Heart left ventricle (tissue), 16 donors: Measurements from ENCODE around the gene FBXO30. TPM values are rescaled to one million over a fixed set of nuclear protein-coding genes. Genes with fewer than 3 reads are reported as not detected.

Experiments
- ATAC-seq, 4 donors: fragments of 200-7000 bp; cut with Tn5 transposase; one replicate each; pipeline ENCODE4 v1.9.1; 2020 to 2022; ENCODE audit warnings: moderate library complexity in 4 of 4, mild to moderate bottlenecking in 3 of 4, moderate number of reproducible peaks in 1 of 4
- DNase-seq, 5 donors: peaks; one replicate each; pipeline ENCODE4 v3.0.0-alpha.2; 2020
- H3K27ac ChIP-seq, 12 donors: fragments of 200-600 bp; sonication (generic) in 4 of 12; one replicate each; pipeline versions ENCODE4 v1.5.0 to v1.8.0; 2016 to 2022; ENCODE audit warnings: mild to moderate bottlenecking in 2 of 12
- H3K27me3 ChIP-seq, 9 donors: fragments of 200-600 bp; sonication (generic) in 2 of 9; one replicate each; pipeline versions ENCODE4 v1.5.1 to v1.8.0; 2016 to 2022; ENCODE audit warnings: mild to moderate bottlenecking in 3 of 9
- H3K36me3 ChIP-seq, 9 donors: fragments of 200-600 bp; sonication (generic) in 2 of 9; one replicate each; pipeline versions ENCODE4 v1.5.0 to v1.8.0; 2018 to 2022; ENCODE audit warnings: mild to moderate bottlenecking in 2 of 9
- H3K4me1 ChIP-seq, 12 donors: fragments of 200-600 bp; sonication (generic) in 4 of 12; one replicate each; pipeline versions ENCODE4 v1.5.0 to v1.8.0; 2016 to 2022; ENCODE audit warnings: mild to moderate bottlenecking in 3 of 12
- H3K4me3 ChIP-seq, 12 donors: fragments of 200-600 bp; sonication (generic) in 4 of 12; one replicate each; pipeline versions ENCODE4 v1.5.0 to v1.8.0; 2017 to 2022; ENCODE audit warnings: mild to moderate bottlenecking in 9 of 12, moderate library complexity in 4 of 12
- H3K9me3 ChIP-seq, 12 donors: fragments of 200-600 bp; sonication (generic) in 4 of 12; one replicate each; pipeline versions ENCODE4 v1.5.0 to v1.8.0; 2016 to 2022; ENCODE audit warnings: mild to moderate bottlenecking in 1 of 12
- POLR2A ChIP-seq, 2 donors: fragments of 450-650 bp; IDR thresholded peaks; one replicate each; pipeline ENCODE4 v1.6.1; 2017; ENCODE audit warnings: antibody characterized with exemption in 2 of 2, mild to moderate bottlenecking in 2 of 2, moderate library complexity in 2 of 2
- WGBS, 4 donors: extraction: QIAGEN DNeasy Blood & Tissue Kit in 2 of 4; methylation state at CpG; one replicate each; pipeline versions ENCODE4 v1.1.5 to v1.1.7; 2013 to 2018; 5-methylcytosine and 5-hydroxymethylcytosine counted together
- intact Hi-C, 10 donors: fragments of 100-400 bp; cut with DNase I; formaldehyde crosslinking; loops; one replicate each; pipeline versions ENCODE4 v1.11.1 to v1.14.2; 2022
- polyA plus RNA-seq, 2 donors: library from polyadenylated mRNA; stranded (reverse); fragments of 200-250 nt; gene quantifications; one replicate each; pipeline ENCODE4 v1.2.3, GENCODE V29; 2013
- total RNA-seq, 9 donors: library from RNA; depleted of rRNA in 2 of 9; stranded (reverse); fragments of >200 nt in 2 of 9; fragmentation: NEBNext Ultra II Directional in 3 of 9; extraction: Animal tissue kit (Norgen Biotek cat#: 25700) in 3 of 9; gene quantifications; one replicate each; pipeline versions ENCODE4 v1.1.0 to v1.2.4, GENCODE V29; 2016 to 2023
- TF ChIP-seq, protein P1 (sequence below), 12 donors: fragments of 200-600 bp; sonication (generic) in 4 of 12; IDR thresholded peaks; one replicate each; pipeline versions ENCODE4 v1.5.0 to v1.8.0; 2018 to 2022; ENCODE audit warnings: antibody characterized with exemption in 12 of 12, mild to moderate bottlenecking in 5 of 12
- donor health status: ischemic (EF 13 %, LVEDD 7.1; RV severe dilation, severe dysfunction).
- donor health status: healthy with polysubstance abuse.
- donor health status: DM: no; HTN: yes; CAD: no.
- donor health status: DM: no; HTN: no; CAD: no.
- donor health status: ischemic (EF 25% LVEDD 6.9; RV normal size, moderate dysfunction).
- donor health status: ischemic (EF 25% LVEDD 5.7; RV mildly dilated, moderate dysfunction).
- donor health status: healthy.
- donor health status: DM: yes; HTN: yes; CAD: no.
- donor health status: ischemic (EF 35%, LVEDD 5.7; RV mildly dilated, moderate dysfunction).
- donor health status: nonischemic (EF 11% LVEDD 7.7; RV severe dilation, severe dysfunction).
- donor health status: DM: yes; HTN: yes; CAD: no.
- donor health status: PGD.
- donor health status: ischemic (EF 29% LVEDD 5.4; RV normal size, mild dysfunction).
- donor health status: nonischemic (EF 23%, LVEDD 6.1; RV moderate dilation, normal function).

Gene FBXO30
- total and polyA plus RNA-seq, 11 donors = 7.0 to 17.1 (median 13.7) TPM

DNA sequence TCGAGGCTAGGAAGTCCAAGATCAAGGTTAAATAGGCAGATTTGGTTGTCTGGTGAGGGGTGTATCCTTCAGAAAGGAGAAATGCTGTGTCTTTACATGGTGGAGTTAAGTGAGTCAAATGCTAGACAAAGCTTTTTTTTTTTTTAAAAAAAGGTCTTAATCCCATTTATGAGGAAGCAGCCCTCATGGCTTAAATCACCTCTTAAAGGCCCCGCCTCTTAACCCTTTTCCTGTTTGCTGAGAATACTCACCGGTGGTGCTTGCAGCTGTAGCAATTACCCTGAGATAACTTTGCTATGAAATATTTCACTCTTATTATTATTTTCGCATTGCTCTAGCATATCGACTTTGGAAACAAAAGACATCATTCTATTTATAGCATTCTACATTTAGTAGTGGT, 30.8 kb downstream of the FBXO30 start:
- Histone ChIP-seq H3K9me3 (peaks cover 0 to 19% (median 0%) of the 10 kb centered on the region in 12 donors), H3K4me3 (no peak overlapping the region), H3K27ac (no peak overlapping the region), H3K4me1 (peaks cover 0 to 13% (median 1%) of the 10 kb centered on the region in 12 donors), H3K27me3 (no peaks in the 10 kb centered on the region), H3K36me3 (no peaks in the 10 kb centered on the region)
- DNase-seq (no peak), ATAC-seq (no peak)
- TF ChIP-seq, protein P1, sequence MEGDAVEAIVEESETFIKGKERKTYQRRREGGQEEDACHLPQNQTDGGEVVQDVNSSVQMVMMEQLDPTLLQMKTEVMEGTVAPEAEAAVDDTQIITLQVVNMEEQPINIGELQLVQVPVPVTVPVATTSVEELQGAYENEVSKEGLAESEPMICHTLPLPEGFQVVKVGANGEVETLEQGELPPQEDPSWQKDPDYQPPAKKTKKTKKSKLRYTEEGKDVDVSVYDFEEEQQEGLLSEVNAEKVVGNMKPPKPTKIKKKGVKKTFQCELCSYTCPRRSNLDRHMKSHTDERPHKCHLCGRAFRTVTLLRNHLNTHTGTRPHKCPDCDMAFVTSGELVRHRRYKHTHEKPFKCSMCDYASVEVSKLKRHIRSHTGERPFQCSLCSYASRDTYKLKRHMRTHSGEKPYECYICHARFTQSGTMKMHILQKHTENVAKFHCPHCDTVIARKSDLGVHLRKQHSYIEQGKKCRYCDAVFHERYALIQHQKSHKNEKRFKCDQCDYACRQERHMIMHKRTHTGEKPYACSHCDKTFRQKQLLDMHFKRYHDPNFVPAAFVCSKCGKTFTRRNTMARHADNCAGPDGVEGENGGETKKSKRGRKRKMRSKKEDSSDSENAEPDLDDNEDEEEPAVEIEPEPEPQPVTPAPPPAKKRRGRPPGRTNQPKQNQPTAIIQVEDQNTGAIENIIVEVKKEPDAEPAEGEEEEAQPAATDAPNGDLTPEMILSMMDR (IDR thresholded peaks at IDR 0.05) = no peak
- no peak for TF ChIP-seq POLR2A (IDR thresholded peaks at IDR 0.05)
- intact Hi-C loops = no loop called here
- 68 to 74% (median 72%) methylated on average over 5 of the region's 5 CpGs for WGBS, 4 donors

DNA sequence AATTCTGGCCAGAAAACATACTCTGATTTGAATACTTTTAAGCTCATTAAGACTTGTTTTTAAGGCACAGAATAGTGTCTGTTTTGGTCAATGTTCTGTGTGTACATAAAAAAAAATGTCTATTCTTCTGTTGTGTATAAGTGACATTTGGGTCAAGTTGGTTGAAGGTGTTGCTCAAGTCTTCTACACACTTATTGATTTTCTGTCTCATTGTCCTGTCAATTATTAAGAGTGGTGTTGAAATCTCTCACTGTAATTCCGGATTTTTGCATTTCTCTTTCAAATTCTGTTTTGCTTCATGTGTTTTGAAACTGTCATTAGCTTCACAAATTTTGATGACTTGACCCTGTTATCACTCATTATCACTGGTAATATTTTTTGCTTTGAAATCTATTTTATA, 41.7 kb downstream of the FBXO30 start:
- no peak for DNase-seq

DNA sequence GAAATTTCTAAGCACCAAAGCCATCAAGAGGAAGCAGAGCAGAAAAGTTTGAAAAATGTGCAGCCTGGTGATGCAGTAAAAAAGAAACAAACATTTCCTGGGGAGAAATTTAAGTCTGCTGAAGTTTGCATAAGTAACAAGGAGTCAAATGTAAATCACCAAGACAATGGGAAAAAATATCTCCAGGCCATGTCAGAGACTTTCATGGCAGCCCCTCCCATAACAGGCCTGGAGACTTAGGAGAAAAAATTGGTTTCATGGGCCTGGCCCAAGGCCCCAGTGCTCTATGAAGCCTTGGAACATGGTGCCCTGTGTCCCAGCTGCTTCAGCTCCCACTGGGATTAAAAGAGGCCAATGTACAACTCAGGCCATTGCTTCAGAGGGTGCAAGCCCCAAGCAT, 49.1 kb downstream of the FBXO30 start:
- H3K27me3 ChIP-seq = no peaks in the 10 kb centered on the region
- no peak overlapping the region for H3K4me3 ChIP-seq
- H3K4me1 ChIP-seq = no peaks in the 10 kb centered on the region
- intact Hi-C loops = loop anchor here in 1 of 10 donors (10.0 kb wide), 1 partner anchor 119 kb away; no protein-coding TSS in a partner anchor
- TF ChIP-seq POLR2A (IDR thresholded peaks at IDR 0.05) = no peak
- TF ChIP-seq, protein P1 (IDR thresholded peaks at IDR 0.05) = no peak
- DNase-seq (no peak), ATAC-seq (no peak)
- H3K36me3 ChIP-seq = no peaks in the 10 kb centered on the region
- no peaks in the 10 kb centered on the region for H3K9me3 ChIP-seq
- H3K27ac ChIP-seq = no peak overlapping the region

More for the DNA sequence above, 41.7 kb downstream of the FBXO30 start:
- WGBS, 4 donors = 78 to 88% (median 85%) methylated on average over 1 of the region's 1 CpG
- Histone ChIP-seq H3K4me3 (no peak overlapping the region), H3K4me1 (no peaks in the 10 kb centered on the region), H3K27me3 (no peaks in the 10 kb centered on the region), H3K9me3 (peaks cover 0 to 8% (median 0%) of the 10 kb centered on the region in 12 donors), H3K27ac (no peak overlapping the region), H3K36me3 (no peaks in the 10 kb centered on the region)
- ATAC-seq = no peak
- intact Hi-C loops = no loop called here
- TF ChIP-seq, protein P1 (IDR thresholded peaks at IDR 0.05) = no peak
- no peak for TF ChIP-seq POLR2A (IDR thresholded peaks at IDR 0.05)

DNA sequence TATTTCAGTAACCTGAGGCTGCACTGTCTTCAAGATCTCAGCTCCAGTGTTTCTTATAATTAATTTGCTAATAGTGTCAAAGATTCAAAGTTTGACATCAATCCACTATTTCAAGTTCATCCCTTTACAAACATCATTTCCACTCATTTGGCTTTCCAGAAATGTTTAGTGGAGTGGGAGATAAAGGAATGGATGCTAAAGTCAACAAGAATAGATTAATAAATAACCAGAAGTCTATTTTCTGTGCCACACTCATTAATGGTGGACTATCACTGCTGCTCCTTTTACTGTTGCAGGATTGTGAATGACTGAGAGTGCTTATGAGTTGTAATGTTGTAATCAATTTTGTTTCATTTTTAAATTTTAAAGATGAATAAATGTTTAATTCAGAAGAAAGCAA, 50.9 kb downstream of the FBXO30 start:
- intact Hi-C loops = loop anchor here in 1 of 10 donors (10.0 kb wide), 1 partner anchor 121 kb away; no protein-coding TSS in a partner anchor
- no peak for DNase-seq
- H3K9me3 ChIP-seq = no peaks in the 10 kb centered on the region
- no peak overlapping the region for H3K27ac ChIP-seq
- H3K4me3 ChIP-seq = no peak overlapping the region
- H3K27me3 ChIP-seq = no peaks in the 10 kb centered on the region
- no peak for TF ChIP-seq POLR2A (IDR thresholded peaks at IDR 0.05)
- TF ChIP-seq, protein P1 (IDR thresholded peaks at IDR 0.05) = no peak
- no peak for ATAC-seq
- no peaks in the 10 kb centered on the region for H3K4me1 ChIP-seq
- no peaks in the 10 kb centered on the region for H3K36me3 ChIP-seq
